Measurements from ENCODE around the gene NKPD1. TPM values are rescaled to one million over a fixed set of nuclear protein-coding genes. Genes with fewer than 3 reads are reported as not detected.
A peak's percentile ranks its signal among the peaks of the same experiment; 100 is the strongest.

NKPD1 gene
- total RNA-seq, 1 experiment from 2014 or later = 0.64 TPM

- no TSS peak for BruUV-seq (replicated peaks)
- Mint-ChIP-seq H3K4me1 (ENCODE audit: low read depth, unreplicated experiment) (peaks cover 21% of the 10 kb centered on the region), H3K27ac (ENCODE audit: unreplicated experiment) (peak overlapping the region; percentile 30), H3K27me3 (ENCODE audit: unreplicated experiment) (peaks cover 6% of the 10 kb centered on the region), H3K9me3 (ENCODE audit: low read depth, unreplicated experiment) (no peaks in the 10 kb centered on the region), H3K4me3 (ENCODE audit: low read depth, unreplicated experiment) (no peak overlapping the region), H3K36me3 (ENCODE audit: insufficient read depth, unreplicated experiment) (peaks cover 41% of the 10 kb centered on the region)
- no peak for DNase-seq
- CTCF ChIA-PET = no interaction called here
- no peak for TF ChIP-seq CTCF (IDR thresholded peaks at IDR 0.05; ENCODE audit: unreplicated experiment)
- intact Hi-C loops (cut with micrococcal nuclease; ENCODE audit: unreplicated experiment) = no loop called here
Observed at GRCh38 chr19:45151821-45152503, 8.8 kb downstream of the NKPD1 start.

GRCh38 chr19:45151320-45151719 is 9.5 kb downstream of the NKPD1 start:
- CTCF ChIA-PET = no interaction called here

GRCh38 chr19:45150751-45151281 is 10.0 kb downstream of the NKPD1 start:
- peaks cover 13% of the 10 kb centered on the region for H3K4me1 Mint-ChIP-seq (ENCODE audit: low read depth, unreplicated experiment)
- peak overlapping the region; percentile 30 for H3K27ac Mint-ChIP-seq (ENCODE audit: unreplicated experiment)
- BruUV-seq (replicated peaks) = no TSS peak
- H3K9me3 Mint-ChIP-seq (ENCODE audit: low read depth, unreplicated experiment) = no peaks in the 10 kb centered on the region
- TF ChIP-seq CTCF (IDR thresholded peaks at IDR 0.05; ENCODE audit: unreplicated experiment) = no peak
- intact Hi-C loops (cut with micrococcal nuclease; ENCODE audit: unreplicated experiment) = no loop called here
- H3K4me3 Mint-ChIP-seq (ENCODE audit: low read depth, unreplicated experiment) = no peak overlapping the region
- H3K27me3 Mint-ChIP-seq (ENCODE audit: unreplicated experiment) = no peaks in the 10 kb centered on the region
- peaks cover 39% of the 10 kb centered on the region for H3K36me3 Mint-ChIP-seq (ENCODE audit: insufficient read depth, unreplicated experiment)
- DNase-seq = no peak
- CTCF ChIA-PET = no interaction called here

More at GRCh38 chr19:45151320-45151719, 9.5 kb downstream of the NKPD1 start:
- H3K27ac Mint-ChIP-seq (ENCODE audit: unreplicated experiment) = peak overlapping the region; percentile 30
- no peaks in the 10 kb centered on the region for H3K27me3 Mint-ChIP-seq (ENCODE audit: unreplicated experiment)
- DNase-seq = no peak
- TF ChIP-seq CTCF (IDR thresholded peaks at IDR 0.05; ENCODE audit: unreplicated experiment) = no peak
- no peaks in the 10 kb centered on the region for H3K9me3 Mint-ChIP-seq (ENCODE audit: low read depth, unreplicated experiment)
- BruUV-seq (replicated peaks) = no TSS peak
- peaks cover 15% of the 10 kb centered on the region for H3K4me1 Mint-ChIP-seq (ENCODE audit: low read depth, unreplicated experiment)
- peaks cover 39% of the 10 kb centered on the region for H3K36me3 Mint-ChIP-seq (ENCODE audit: insufficient read depth, unreplicated experiment)
- intact Hi-C loops (cut with micrococcal nuclease; ENCODE audit: unreplicated experiment) = no loop called here
- H3K4me3 Mint-ChIP-seq (ENCODE audit: low read depth, unreplicated experiment) = no peak overlapping the region

GRCh38 chr19:45150180-45150579 is 10.6 kb downstream of the NKPD1 start:
- CTCF ChIA-PET = no interaction called here
- H3K36me3 Mint-ChIP-seq (ENCODE audit: insufficient read depth, unreplicated experiment) = peaks cover 39% of the 10 kb centered on the region
- H3K27ac Mint-ChIP-seq (ENCODE audit: unreplicated experiment) = no peak overlapping the region
- intact Hi-C loops (cut with micrococcal nuclease; ENCODE audit: unreplicated experiment) = no loop called here
- no peaks in the 10 kb centered on the region for H3K27me3 Mint-ChIP-seq (ENCODE audit: unreplicated experiment)
- H3K4me3 Mint-ChIP-seq (ENCODE audit: low read depth, unreplicated experiment) = no peak overlapping the region
- no peak for DNase-seq
- BruUV-seq (replicated peaks) = no TSS peak
- TF ChIP-seq CTCF (IDR thresholded peaks at IDR 0.05; ENCODE audit: unreplicated experiment) = no peak
- no peaks in the 10 kb centered on the region for H3K9me3 Mint-ChIP-seq (ENCODE audit: low read depth, unreplicated experiment)
- H3K4me1 Mint-ChIP-seq (ENCODE audit: low read depth, unreplicated experiment) = peaks cover 13% of the 10 kb centered on the region

All from Calu3 (cell line).